ENCODE results near the gene FADS1.

FADS1 gene

DNA sequence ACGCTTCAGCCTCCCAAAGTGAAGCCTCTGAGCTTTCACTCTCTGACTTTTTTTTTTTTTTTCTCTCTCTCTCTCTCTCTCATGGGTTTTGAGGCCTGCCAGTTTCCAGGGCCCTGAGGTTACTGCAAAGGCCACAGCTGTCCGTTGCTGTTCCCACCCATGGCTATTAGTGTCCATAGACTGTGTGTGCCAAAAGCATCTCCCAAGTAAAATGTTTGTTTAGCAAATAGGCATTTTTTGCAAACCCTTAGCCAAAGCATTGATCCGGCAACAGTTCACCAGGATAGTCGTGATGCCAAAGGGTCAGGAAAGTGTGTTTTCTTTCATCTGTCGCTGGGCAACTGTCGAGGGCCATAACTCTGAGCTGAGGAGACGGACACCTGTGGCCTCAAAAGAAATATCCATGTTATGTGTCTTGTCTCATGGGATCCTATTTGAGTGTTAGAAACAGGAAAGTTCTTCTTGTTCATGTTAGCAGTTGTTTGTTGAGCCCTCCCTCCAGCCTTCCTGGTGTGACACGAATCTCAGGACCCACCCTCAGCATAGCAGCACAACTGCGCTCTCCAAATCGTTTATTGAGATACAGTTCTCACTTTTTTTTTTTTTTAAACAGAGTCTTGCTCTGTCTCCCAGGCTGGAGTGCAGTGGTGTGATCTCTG lies 29.7 kb upstream of the FADS1 start:
- no peak for DNase-seq (ENCODE audit: low read depth in 1 of 2, low spot score in 1 of 2)

- no peak for DNase-seq (ENCODE audit: low read depth in 1 of 2, low spot score in 1 of 2)
Observed at GRCh38 chr11:61844909-61845565, 28.2 kb upstream of the FADS1 start.

GRCh38 chr11:61842528-61842820 lies 25.7 kb upstream of the FADS1 start:
- no peak for DNase-seq (ENCODE audit: low read depth in 1 of 2, low spot score in 1 of 2)

DNA sequence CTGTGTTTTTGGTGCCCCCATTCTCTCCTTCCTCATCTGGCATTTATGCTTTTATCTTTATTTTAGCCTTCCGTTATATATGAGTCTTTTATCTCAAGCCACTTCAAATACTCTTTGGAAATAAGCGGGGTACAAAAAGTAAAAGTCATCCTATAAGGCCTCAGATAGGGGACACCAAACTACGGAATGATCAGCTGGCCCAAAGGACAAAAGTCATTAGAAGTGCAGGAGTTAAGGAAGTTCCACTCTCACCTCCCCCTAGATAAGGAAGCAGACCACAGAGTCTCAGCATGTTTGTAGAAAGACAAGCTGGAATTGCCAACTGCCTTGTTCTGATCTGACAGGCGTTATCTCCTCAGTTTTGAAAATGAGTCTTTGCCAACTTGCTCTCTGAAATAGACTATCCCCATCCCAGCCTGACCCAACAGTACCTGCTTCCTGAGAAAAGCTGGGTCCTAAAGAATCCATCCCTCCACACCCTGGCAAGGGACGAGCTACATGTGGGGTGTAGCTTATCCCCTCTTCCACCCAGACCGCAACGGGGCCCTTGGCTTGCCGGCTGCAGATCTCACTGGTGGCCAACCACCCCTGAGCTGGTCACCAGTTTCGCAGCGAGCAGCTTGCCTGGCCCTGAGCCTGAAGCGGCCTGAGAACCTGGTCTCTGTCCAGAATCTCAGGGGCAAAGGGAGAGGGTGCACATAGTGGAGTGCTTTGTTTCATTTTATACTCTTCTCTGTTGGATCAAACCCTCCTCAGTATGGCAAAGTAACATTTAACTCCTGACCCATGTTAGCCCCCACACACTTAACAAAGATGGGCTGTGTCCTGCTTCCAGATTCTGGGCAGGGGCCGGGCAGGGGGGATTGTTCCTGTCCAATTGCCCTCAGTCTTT lies 25.1 kb upstream of the FADS1 start:
- no peak for DNase-seq (ENCODE audit: low read depth in 1 of 2, low spot score in 1 of 2)

- no peak for DNase-seq (ENCODE audit: low read depth in 1 of 2, low spot score in 1 of 2)
Observed at GRCh38 chr11:61840371-61840770, 23.6 kb upstream of the FADS1 start.

DNA sequence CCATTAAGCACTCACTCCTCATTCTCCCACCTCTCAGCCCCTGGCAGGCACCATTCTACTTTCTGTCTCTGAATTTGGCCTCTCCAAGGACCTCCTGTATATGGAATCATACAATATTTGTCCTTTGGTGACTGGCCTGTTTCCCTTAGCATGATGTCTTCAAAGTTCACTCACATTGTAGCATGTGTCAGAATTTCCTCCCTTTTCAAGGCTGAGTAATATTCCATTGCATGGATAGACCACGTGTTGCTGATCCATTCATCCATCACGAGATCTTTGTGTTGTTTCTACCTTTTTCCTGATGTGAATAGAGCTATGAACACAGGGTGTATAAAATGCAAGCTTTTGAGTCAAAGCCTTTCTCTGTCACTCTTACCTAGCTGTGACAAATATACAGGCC lies 22.9 kb upstream of the FADS1 start:
- DNase-seq (ENCODE audit: low read depth in 1 of 2, low spot score in 1 of 2) = no peak

DNA sequence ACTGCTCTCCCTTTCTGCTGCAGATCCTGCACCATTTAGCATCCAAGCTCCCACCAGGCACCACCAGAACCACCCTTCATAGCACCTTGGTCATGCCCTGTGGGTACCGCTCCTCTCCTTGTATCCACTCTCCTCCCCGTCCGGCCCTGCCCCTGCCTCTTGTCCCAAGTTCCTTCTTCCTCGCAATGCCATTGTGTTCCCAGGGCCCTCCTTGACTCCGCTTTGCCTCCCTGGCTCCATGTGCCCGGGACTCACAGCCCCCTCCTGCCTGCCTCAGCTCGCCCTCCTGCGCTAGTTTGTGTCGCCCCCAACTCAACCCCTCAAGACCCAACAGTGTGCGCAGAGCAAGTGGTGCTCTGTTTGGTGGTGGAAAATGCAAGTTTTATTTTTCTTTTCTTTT lies 22.1 kb upstream of the FADS1 start:
- no peak for DNase-seq (ENCODE audit: low read depth in 1 of 2, low spot score in 1 of 2)

DNA sequence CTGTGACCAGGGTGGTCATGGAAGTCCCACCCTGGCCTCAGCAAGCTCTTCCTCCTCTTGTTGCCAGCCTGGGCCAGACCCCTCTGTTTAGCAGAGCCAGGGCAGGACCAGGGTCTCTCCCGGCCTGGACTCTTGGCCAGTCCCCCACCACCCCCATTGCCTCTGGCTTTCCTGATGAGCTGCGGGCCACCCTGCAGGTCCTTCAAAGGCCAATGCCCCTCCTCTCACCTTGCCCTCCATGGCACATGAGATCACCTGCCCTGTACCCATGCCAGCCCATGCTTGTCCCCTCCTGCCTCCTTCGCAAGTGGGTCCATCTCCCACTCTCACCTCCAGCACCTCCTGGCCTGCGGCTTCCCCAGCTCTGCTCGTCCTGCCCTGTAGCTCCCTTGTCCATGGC lies 21.7 kb upstream of the FADS1 start:
- DNase-seq (ENCODE audit: low read depth in 1 of 2, low spot score in 1 of 2) = no peak

GRCh38 chr11:61837411-61838005 lies 20.7 kb upstream of the FADS1 start:
- DNase-seq (ENCODE audit: low read depth in 1 of 2, low spot score in 1 of 2) = no peak

GRCh38 chr11:61836193-61836592 lies 19.4 kb upstream of the FADS1 start:
- no peak for DNase-seq (ENCODE audit: low read depth in 1 of 2, low spot score in 1 of 2)

GRCh38 chr11:61834278-61835048 lies 17.7 kb upstream of the FADS1 start:
- peak in 1 of 2 donors; percentile 13 for DNase-seq (ENCODE audit: low read depth in 1 of 2, low spot score in 1 of 2)

DNA sequence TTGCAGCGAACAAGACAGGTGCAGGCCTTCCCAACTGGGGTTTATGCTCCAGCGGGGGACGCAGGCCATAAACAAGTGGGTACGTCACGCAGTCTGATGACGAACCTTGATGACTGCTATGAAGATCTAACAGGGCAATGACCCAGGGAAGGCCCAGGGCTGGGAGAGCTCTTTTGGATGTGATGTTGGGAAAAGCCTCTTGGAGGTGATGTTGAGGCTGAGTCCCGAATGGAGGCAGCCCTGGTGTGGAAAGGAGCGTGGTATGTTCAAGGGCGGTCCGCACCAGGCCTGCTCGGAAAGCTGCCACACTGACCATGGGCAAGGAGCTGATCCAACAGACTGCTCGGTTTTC lies 17.1 kb upstream of the FADS1 start:
- no peak for DNase-seq (ENCODE audit: low read depth in 1 of 2, low spot score in 1 of 2)

DNA sequence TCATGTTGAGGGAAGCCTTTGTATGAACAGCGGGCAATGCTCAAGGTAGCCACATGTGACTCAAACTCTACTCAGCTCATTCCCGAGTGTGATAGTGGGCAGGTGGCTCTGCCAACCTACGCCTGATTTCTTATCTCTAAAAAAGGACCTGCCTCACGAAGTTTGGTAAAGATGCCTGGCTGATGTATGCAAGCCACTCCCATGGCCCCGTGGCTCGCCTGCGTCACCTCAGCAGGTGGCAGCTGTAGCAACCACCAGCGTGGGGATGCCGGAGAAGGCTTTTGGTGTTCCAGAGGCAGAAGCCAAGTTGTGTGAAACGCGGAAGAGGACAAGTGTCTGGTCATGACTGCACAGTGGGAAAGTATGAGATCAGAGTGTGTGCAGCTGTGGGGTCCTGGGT lies 16.7 kb upstream of the FADS1 start:
- no peak for DNase-seq (ENCODE audit: low read depth in 1 of 2, low spot score in 1 of 2)

GRCh38 chr11:61832754-61833153 lies 16.0 kb upstream of the FADS1 start:
- DNase-seq (ENCODE audit: low read depth in 1 of 2, low spot score in 1 of 2) = no peak

DNA sequence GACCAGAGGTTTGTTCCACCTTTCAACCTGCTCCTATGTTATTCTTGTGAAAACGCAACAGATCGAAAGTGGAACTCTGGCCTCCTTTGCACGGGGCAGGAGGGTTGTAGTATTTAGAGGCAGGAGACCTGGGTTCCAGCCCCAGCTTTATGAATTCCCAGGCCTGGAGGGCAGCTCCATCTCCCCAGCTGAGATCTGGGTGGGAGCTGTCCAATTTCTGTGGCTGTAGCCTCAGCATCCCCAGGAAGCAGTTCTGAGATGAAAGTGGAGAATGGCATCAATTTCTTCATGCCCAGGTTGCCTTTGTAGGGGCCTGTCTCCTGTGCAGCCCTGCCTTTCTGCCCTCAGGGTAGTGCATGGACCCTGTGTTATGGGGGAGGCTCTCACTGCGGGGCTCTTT lies 15.4 kb upstream of the FADS1 start:
- DNase-seq (ENCODE audit: low read depth in 1 of 2, low spot score in 1 of 2) = no peak

DNA sequence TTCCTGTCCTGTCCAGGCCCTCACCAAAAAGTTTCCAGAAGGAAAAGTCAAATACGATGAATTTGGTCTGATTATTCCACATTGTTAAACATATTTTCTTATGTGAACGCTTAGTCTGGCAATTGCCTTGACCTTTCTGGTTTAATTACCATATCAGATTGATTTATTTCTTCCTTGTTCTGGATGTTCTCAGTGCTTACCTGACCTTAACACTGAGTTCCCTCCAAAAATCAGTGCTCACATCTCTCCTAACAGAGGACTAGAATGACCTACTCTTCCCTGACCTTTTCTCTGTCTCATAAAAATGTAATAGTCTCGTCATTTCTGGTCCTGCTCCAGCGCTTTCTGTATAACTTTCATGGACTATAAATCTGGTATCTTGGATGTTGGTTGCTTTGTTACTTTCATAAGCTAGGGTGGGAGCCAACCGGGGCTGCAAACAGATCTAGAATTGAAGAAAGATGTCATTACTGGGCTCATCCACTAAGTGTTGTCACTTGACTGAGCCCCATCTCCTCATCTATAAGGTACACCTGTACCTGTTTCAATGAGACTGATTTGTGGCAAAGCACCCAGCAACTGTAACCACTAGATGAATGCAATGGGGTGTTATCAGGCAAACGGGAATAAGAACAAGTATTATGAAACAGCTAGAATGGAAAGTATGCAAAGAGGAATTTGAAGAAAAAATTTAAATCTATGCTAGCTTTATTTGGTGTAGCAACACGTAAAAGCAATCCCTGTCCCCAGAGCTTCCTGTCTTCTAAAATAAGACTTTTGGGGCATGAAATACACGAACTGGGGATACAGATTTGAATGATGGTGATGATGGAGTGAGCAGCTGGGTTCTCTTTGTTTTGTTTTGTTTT lies 13.7 kb upstream of the FADS1 start:
- no peak for DNase-seq (ENCODE audit: low read depth in 1 of 2, low spot score in 1 of 2)

- DNase-seq (ENCODE audit: low read depth in 1 of 2, low spot score in 1 of 2) = no peak
Observed at GRCh38 chr11:61829806-61830205, 13.0 kb upstream of the FADS1 start.

GRCh38 chr11:61828629-61829407 lies 12.0 kb upstream of the FADS1 start:
- no peak for DNase-seq (ENCODE audit: low read depth in 1 of 2, low spot score in 1 of 2)

GRCh38 chr11:61828379-61828628 lies 11.5 kb upstream of the FADS1 start:
- no peak for DNase-seq (ENCODE audit: low read depth in 1 of 2, low spot score in 1 of 2)
